Hepatocyte (in vitro differentiated cells): ENCODE measurements around the gene DGKQ.

Source experiments
- EZH2phosphoT487 ChIP-seq: fragments of 200-600 bp; sonication (generic); IDR thresholded peaks from one replicate; pipeline ENCODE4 v1.6.1; 2018; ENCODE audit warnings: antibody characterized with exemption, mild to moderate bottlenecking, low read depth, moderate library complexity; ENCODE audit not compliant: unreplicated experiment, severe bottlenecking
- TF ChIP-seq, protein P1 (sequence below): fragments of 200-600 bp; sonication (generic); IDR thresholded peaks from 2 replicates; pipeline ENCODE4 v1.5.1; 2016; ENCODE audit warnings: antibody characterized with exemption, mild to moderate bottlenecking; ENCODE audit not compliant: poor library complexity

DNA sequence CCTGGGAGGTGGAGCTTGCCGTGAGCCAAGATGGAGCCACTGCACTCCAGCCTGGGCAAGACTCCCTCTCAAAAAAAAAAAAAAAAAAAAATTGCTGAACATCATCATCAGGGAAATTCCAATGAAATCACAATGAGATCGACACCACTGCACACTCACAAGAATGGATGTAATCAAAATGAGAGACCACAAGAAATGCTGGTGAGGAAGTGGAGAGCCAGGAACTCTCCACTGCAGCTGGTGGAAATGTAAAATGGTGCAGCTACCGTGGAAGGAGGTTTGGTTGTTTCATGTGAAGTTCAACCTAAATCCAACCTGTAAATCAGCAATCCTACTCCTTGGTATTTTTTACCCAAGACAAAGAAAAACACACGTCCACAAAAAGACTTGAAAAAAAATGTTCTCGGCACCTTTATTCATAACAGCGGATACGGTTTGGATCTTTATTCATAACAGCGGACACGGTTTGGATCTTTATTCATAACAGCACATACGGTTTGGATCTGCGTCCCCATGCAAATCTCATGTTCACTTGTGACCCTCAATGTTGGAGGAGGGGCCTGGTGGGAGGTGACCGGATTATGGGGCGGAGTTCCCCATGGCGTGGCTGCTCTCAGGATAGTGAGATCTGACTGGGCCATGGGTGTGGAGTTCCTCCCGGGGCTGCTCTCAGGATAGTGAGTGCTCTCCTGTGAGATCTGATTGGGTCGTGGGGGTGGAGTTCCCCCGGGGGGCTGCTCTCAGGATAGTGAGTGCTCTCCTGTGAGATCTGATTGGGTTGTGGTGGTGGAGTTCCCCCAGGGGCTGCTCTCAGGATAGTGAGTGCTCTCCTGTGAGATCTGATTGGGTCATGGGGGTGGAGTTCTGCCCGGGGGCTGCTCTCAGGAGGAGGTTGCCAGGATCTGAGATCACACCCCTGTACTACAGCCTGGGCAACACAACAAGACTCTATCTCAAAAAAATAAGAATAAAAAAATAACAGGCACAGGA is 49.0 kb downstream of the DGKQ start:
- TF ChIP-seq, protein P1, sequence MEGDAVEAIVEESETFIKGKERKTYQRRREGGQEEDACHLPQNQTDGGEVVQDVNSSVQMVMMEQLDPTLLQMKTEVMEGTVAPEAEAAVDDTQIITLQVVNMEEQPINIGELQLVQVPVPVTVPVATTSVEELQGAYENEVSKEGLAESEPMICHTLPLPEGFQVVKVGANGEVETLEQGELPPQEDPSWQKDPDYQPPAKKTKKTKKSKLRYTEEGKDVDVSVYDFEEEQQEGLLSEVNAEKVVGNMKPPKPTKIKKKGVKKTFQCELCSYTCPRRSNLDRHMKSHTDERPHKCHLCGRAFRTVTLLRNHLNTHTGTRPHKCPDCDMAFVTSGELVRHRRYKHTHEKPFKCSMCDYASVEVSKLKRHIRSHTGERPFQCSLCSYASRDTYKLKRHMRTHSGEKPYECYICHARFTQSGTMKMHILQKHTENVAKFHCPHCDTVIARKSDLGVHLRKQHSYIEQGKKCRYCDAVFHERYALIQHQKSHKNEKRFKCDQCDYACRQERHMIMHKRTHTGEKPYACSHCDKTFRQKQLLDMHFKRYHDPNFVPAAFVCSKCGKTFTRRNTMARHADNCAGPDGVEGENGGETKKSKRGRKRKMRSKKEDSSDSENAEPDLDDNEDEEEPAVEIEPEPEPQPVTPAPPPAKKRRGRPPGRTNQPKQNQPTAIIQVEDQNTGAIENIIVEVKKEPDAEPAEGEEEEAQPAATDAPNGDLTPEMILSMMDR: no peak
- TF ChIP-seq EZH2phosphoT487: no peak
